Choroid plexus epithelial cell (primary cell): ENCODE results near the gene LCN15.
"Not testable (repeated sequence)": the region's sequence is repeated elsewhere in the genome, so short reads cannot be mapped to it uniquely, and the experiment has no call there.

ENCODE experiments used
- DNase-seq: peaks from one replicate; pipeline ENCODE4 v3.0.0-alpha.2; 2010; ENCODE audit warnings: low read depth
- H3K4me3 ChIP-seq: 2 replicates; pipeline ENCODE4 v1.5.1; 2011; ENCODE audit warnings: low read depth, mild to moderate bottlenecking, control low read depth, low read length, moderate library complexity
- TF ChIP-seq, protein P1 (sequence below): conservative IDR thresholded peaks from 2 replicates; pipeline ENCODE4 v1.5.1; 2011; ENCODE audit warnings: low read depth, mild to moderate bottlenecking, control low read depth, inconsistent platforms, low read length, moderate library complexity

Gene LCN15

DNA sequence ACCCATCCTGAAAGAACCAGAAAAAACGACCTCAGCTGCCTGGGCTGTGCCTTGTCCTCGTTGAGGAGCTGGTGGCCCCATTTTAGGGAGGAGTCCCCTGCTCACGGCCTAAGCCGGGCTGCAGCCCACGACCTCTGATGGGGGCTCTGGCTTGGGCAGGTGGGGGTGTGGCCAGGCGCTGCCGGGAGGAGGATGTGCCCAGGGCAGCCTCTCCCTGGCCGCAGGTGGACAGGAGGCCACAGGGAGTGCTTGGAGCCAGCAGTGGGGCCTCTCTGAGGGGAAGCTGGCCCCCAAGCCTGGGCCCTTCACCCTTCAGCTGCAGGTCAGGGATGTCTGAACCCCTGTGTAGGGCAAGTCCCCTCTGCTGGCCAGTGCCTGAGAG lies 49.4 kb downstream of the LCN15 start:
- no peak overlapping the region for H3K4me3 ChIP-seq

GRCh38 chr9:136714096-136714892 lies 50.0 kb downstream of the LCN15 start:
- no peak for DNase-seq
- TF ChIP-seq, protein P1, sequence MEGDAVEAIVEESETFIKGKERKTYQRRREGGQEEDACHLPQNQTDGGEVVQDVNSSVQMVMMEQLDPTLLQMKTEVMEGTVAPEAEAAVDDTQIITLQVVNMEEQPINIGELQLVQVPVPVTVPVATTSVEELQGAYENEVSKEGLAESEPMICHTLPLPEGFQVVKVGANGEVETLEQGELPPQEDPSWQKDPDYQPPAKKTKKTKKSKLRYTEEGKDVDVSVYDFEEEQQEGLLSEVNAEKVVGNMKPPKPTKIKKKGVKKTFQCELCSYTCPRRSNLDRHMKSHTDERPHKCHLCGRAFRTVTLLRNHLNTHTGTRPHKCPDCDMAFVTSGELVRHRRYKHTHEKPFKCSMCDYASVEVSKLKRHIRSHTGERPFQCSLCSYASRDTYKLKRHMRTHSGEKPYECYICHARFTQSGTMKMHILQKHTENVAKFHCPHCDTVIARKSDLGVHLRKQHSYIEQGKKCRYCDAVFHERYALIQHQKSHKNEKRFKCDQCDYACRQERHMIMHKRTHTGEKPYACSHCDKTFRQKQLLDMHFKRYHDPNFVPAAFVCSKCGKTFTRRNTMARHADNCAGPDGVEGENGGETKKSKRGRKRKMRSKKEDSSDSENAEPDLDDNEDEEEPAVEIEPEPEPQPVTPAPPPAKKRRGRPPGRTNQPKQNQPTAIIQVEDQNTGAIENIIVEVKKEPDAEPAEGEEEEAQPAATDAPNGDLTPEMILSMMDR = no peak
- no peak overlapping the region for H3K4me3 ChIP-seq

More for the DNA sequence above, 49.4 kb downstream of the LCN15 start:
- no peak for DNase-seq
- TF ChIP-seq, protein P1 = no peak

- DNase-seq = no peak
- no peak overlapping the region for H3K4me3 ChIP-seq
- TF ChIP-seq, protein P1 = no peak
These were observed 50.8 kb downstream of the LCN15 start for GRCh38 chr9:136713550-136713949.

DNA sequence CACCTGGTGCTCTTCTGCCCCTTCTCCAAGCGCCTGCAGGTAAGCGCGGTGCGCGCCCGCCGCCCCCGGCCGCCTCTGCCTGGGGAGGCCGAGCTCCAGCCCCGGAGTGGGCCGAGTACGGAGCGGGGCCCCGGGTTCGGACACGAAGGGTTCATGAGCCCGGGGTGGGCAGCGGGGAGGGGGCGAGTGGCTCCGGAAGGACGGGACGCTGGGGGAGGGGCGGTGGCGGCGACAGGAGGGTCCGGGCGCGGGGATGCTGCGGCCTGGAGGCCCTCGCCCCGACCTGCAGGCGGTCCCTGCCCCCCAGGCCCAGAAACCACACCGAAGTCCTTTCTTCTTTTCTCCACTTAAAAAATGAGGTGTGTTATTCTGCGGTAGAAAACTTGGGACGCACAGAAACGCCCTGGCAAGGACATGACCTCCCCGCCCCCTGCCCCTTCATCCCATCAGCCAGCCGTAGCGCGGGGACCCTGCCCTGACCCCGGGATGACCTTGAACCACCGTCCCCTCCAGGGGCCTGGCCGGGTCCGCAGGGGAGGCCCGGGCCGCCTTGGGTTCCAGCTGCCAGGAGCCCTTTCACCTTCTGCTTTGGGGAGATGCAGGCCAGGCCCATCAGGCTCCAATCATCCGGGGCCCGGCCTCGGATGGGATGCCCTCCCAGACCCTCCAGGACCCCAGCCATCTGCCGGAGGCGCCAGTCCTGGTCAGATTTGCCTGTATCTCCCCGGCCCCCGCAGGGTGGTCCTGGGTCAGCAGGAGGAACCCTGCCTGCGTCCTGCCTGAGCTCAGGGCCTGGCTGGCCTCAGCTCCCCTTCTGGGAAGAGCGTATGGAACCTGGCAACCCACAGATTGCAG lies 51.4 kb downstream of the LCN15 start:
- DNase-seq = no peak
- TF ChIP-seq, protein P1 = no peak
- peak overlapping the region; percentile 26 for H3K4me3 ChIP-seq

DNA sequence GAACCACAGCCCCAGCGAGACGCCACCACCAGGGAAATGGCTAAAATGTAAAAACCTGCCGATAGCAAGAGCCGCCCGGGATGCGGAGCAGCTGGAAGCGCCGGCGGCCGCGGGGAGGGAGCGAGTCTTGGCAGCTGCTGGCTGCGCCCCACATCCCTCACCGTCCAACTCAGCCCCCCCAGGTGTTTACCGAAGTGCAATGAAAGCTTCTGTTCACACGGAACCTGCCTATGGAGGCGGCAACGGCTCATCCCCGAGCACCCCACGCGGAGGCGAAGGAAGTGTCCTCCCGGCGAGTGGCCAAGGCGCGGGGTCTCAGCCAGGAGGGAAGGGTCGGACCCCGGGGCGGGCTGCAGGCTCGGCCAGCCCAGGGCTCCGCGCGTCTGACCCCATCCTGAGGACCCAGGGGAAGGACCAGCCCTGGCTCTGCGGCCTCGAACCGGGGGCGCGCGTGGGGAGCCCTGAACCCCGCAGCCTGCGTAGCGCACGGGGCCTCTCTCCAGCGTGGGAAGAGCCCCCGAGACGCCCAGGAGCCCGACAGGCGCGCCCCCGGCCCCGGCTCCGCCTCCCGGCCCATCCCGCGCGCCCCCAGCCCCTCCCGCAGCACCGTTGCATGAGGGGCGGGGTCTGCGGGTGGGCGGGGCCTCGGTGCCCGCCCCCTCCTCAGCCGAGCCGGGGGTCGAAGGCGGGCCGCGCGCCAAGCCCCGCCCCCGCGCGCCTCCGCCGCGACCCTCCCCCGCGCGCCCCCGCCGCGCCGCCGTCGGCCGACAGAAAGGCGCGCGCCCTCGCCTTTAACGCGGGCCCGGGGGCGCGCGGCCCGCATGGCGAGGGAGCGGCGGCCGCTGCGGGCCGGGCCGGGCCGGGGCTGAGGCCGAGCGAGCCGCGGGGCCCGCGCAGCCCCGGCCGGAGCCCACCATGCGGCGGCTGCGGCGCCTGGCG lies 52.3 kb downstream of the LCN15 start, which contains the start of gene DIPK1B:
DIPK1B (plus strand) TSS at position 822 of the 939 bp plus-strand sequence; CDS start at position 916, 94 bp downstream.
- TF ChIP-seq, protein P1 = no peak
- DNase-seq = no peak
- peak within 1 kb of the TSS; percentile 26 for H3K4me3 ChIP-seq

- not testable (repeated sequence) for H3K4me3 ChIP-seq
- DNase-seq = peak; percentile 74
These were observed 53.1 kb downstream of the LCN15 start for GRCh38 chr9:136711219-136711648.

DNA sequence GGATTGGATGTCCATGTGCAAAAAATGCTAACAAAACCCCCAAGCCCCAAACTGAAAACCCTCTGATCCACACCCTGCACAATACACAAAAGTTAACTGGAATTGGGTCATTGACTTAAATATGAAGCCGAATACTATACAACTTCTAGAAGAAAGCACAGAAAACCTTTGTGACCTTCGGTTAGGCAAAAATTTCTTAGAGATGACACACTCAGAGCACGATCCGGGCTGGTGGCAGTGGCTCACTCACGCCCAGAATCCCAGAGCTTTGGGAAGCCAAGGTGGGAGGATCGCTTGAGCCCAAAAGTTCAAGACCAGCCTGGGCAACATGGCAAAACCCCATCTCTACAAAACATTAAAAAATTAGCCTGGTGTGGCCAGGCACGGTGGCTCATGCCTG lies 53.8 kb downstream of the LCN15 start:
- TF ChIP-seq, protein P1 = no peak
- no peak for DNase-seq
- no peak overlapping the region for H3K4me3 ChIP-seq
